ENCODE results near the gene THYN1.

The THYN1 gene

DNA sequence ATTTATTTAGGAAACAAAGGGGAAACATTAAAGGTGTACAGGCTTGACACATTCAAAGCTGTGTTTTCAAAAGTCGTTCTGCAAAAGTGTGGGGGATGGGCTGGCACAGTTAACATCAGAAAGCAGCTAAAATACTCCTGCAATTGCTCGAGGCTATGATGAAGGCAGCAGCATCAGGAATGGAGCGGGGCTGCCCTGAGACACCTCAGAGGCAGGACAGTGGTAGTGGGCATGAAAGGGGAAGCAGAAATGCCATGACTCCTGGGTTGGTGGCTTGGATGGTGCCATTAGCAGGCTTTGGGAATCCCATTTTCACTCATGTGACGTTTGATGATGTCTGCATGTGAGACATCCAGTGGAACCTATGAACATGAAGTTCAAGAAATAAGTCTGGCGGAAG, 30.0 kb downstream of the THYN1 start:
- no peak for DNase-seq (ENCODE audit: low read depth)

DNA sequence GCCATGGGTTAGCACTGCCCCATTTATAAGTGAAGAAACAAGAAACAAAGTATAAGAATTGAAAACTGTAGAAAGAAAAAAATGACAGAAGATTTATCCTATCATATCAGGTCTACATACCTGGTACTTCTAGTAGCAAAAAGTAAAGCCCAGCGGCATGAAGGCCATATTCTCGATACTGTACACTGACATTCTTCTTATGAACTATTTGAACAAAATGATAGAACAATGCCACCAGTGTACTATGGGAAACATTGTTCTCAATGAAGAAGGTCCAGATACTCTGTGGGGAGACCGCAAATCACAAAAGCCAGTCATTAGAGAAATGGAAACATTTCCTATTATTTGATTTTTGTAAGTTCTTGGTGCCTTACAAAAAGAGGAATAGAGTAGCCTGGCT, 36.3 kb downstream of the THYN1 start:
- no peak for DNase-seq (ENCODE audit: low read depth)

DNA sequence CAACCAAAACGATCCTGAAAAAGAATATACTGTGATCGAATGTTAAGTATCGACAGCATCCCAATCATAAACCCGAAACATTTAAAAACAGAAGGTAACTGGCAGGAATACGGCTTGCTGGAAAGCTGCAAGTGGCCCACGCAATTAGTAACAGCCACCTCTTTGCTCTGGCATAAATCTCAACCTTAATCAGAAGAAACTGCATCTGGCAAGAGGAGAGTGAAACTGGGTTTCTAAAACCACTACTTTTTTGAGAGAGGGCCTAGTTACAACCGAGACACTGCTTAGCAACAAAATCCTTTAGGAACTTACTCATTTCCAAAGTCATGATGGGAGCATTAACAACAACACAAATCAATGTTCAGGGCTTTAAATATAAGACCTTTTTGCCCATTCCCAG, 37.3 kb downstream of the THYN1 start:
- DNase-seq (ENCODE audit: low read depth), result no peak

DNA sequence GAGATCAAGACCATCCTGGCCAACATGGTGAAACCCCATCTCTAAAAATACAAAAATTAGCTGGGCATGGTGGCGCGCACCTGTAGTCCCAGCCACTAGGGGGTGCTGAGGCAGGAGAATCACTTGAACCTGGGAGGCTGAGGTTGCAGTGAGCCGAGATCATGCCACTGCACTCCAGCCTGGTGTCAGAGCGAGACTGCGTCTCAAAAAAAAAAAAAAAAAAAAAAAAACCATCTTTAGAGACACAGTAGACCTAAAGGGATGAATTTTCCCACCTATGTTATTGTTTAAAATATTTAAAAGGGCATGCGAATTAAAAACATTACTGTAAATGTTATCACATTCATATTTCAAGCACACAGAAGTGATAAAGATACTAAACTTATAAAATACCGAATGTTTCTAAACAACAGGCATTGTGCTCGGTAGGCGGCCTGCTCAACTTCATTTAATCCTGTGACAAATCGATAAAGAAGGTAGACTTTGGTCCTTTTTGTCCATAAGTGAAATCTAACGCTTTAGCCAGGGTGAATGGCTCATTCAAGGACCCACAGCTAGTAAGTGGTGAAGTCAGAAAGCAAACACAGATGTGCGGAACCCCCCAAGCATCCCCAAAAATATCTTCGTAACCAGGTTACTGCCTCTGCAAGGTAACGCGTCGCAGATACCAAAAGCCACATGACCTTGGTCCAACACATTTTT, 45.5 kb downstream of the THYN1 start:
- DNase-seq (ENCODE audit: low read depth), result peak; percentile 47

DNA sequence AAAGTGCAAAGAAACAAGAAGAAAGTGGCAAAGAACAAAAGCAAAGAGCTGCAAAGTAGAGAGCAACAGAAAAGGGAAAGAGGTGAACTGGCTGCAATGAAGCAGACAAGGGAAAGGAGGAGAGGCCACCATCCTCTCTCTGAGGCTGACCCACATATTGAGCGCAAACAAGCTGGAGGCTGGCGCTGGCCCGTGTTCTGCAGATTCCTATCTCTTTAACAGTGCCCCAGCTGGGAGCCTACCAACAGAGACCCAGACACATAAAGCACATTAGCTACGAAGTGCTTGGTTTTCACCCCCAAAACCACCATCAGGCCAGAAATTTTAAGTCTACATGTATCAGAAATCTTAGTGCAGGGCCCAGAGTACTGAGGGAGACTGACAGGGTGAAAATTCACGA, 47.0 kb downstream of the THYN1 start:
- no peak for DNase-seq (ENCODE audit: low read depth)

DNA sequence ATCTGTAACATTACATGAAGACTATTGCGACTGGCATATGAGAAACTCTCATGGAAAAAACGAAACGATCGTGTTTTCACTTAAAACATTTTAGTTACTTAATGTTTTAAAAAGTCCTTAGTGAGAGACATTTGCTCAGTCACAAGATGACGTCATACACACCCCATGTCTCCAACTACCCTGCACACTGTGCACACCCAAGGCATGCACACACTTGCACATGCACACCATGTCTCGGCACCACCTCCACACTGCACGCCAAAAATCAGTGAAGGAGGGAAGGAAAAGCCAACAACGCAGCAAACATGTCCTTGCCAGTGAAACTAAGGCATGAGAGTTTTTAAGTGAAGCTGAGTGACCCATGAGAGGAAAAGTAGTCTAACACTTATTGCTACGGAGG, 47.4 kb downstream of the THYN1 start:
- DNase-seq (ENCODE audit: low read depth), result no peak

DNA sequence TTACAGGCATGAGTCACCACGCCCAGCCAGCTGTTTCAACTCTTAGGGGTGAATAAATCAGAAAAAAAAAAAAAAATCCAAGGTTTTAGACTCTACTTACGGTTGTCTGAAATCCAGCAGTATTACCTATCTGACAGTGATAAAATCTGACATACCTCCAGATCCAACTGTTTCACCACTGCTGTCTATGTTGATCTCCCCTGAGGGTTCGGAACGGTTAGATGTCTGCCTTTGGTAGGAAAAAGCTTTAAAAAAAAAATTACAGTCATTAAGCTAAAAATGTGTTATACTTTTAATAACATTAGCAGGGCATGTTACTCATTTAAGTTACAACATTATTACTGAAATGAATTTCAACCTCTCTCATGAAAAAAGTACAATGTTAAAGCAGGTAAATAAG, 50.5 kb downstream of the THYN1 start:
- DNase-seq (ENCODE audit: low read depth), result no peak

DNA sequence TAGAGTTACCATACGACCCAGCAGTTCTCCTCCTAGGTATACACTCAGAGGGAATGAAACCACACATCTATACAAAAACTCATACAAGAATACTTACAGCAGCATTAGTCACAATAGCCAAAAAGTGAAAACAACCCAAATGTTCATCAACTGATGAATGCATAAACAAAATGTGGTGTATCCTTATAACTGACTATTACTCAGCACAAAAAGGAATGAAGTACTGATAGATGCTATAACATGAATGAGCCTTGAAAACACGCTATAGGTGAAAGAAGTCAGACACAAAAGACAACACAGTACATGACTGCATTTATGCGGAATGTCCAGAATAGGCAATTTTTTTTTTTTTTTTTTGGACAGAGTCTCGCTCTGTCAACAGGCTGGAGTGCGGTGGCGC, 52.5 kb downstream of the THYN1 start:
- DNase-seq (ENCODE audit: low read depth), result no peak

DNA sequence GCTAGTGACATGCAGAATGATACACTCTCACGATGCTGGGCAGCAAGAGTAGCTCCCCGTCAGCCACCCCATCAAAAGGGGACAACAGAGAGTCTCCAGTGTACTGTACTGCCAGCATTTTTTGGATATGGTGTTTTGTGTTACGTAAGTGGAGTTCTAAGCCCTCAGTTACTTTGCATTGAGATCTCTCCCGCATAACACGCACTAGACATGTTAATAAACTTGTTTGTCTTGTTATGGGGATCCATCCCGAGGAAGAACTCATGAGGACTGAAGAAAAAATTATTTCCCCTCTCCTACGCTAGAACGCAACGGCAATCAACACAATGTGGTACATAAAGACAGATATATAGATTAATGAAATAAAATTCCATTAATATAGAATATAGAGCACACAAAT, 53.6 kb downstream of the THYN1 start:
- DNase-seq (ENCODE audit: low read depth), result no peak

Measured in activated T-helper 1 cell treated with Interleukin-2 at 50 U/mL for 16 hours (primary cell).